NCI-H2227 treated with DMSO at 0.1 percent for 48 hours (cell line): ENCODE measurements around the gene GEMIN8.
A peak's percentile ranks its signal among the peaks of the same experiment; 100 is the strongest.

Source experiments
- DNase-seq: peaks from one replicate; lab custom pipeline; 2025; lab: John Stamatoyannopoulos, UW

GEMIN8 gene

GRCh38 chrX:14029425-14030173 lies at the start of gene GEMIN8:
GEMIN8 (minus strand) TSS chrX:14029892; CDS start chrX:14021478, 8,414 bp downstream.
- DNase-seq: peak; percentile 95

- DNase-seq: no peak
Observed at GRCh38 chrX:14076639-14077038, 46.9 kb upstream of the GEMIN8 start.

- no peak for DNase-seq
Observed at GRCh38 chrX:14073556-14073955, 43.9 kb upstream of the GEMIN8 start.

- no peak for DNase-seq
Observed at GRCh38 chrX:14073071-14073470, 43.4 kb upstream of the GEMIN8 start.

- DNase-seq: no peak
Observed at GRCh38 chrX:14065800-14066199, 36.1 kb upstream of the GEMIN8 start.

GRCh38 chrX:14064626-14065432 lies 35.1 kb upstream of the GEMIN8 start:
- peak; percentile 61 for DNase-seq

GRCh38 chrX:14062524-14062923 lies 32.8 kb upstream of the GEMIN8 start:
- DNase-seq: no peak

GRCh38 chrX:14056206-14056605 lies 26.5 kb upstream of the GEMIN8 start:
- no peak for DNase-seq

GRCh38 chrX:14051416-14051815 lies 21.7 kb upstream of the GEMIN8 start:
- DNase-seq: peak; percentile 45

GRCh38 chrX:14050709-14051108 lies 21.0 kb upstream of the GEMIN8 start:
- no peak for DNase-seq

GRCh38 chrX:14043209-14043608 lies 13.5 kb upstream of the GEMIN8 start:
- DNase-seq: no peak

GRCh38 chrX:14039344-14039743 lies 9.7 kb upstream of the GEMIN8 start:
- DNase-seq: peak; percentile 48

GRCh38 chrX:14038375-14039085 lies 8.8 kb upstream of the GEMIN8 start:
- no peak for DNase-seq

- DNase-seq: peak; percentile 70
Observed at GRCh38 chrX:14032406-14032805, 2.7 kb upstream of the GEMIN8 start.

- peak; percentile 77 for DNase-seq
Observed at GRCh38 chrX:14030174-14030530, 460 bp upstream of the GEMIN8 start.

- DNase-seq: peak; percentile 78
Observed at GRCh38 chrX:14029039-14029424, 660 bp downstream of the GEMIN8 start.

GRCh38 chrX:14028473-14028872 lies 1.2 kb downstream of the GEMIN8 start:
- no peak for DNase-seq

- DNase-seq: no peak
Observed at GRCh38 chrX:14027511-14028019, 2.1 kb downstream of the GEMIN8 start.

- peak; percentile 69 for DNase-seq
Observed at GRCh38 chrX:14027036-14027435, 2.7 kb downstream of the GEMIN8 start.

- DNase-seq: peak; percentile 91
Observed at GRCh38 chrX:14026121-14026520, 3.6 kb downstream of the GEMIN8 start.

GRCh38 chrX:14022019-14022418 lies 7.7 kb downstream of the GEMIN8 start:
- DNase-seq: no peak

GRCh38 chrX:14017399-14017798 lies 12.3 kb downstream of the GEMIN8 start:
- DNase-seq: no peak

GRCh38 chrX:14015941-14016340 lies 13.8 kb downstream of the GEMIN8 start:
- no peak for DNase-seq
